Breast epithelium (tissue), 3 donors: Measurements from ENCODE around the gene GLCCI1.

Experiments
- CTCF ChIP-seq, 3 donors: fragments of 450-650 bp; IDR thresholded peaks; one replicate each; pipeline ENCODE4 v1.5.1; 2016 to 2017; ENCODE audit warnings: antibody characterized with exemption in 3 of 3, mild to moderate bottlenecking in 3 of 3, moderate library complexity in 3 of 3
- POLR2A ChIP-seq: fragments of 450-650 bp; IDR thresholded peaks from one replicate; pipeline ENCODE4 v1.6.1; 2016; ENCODE audit warnings: antibody characterized with exemption, mild to moderate bottlenecking, moderate library complexity
- POLR2AphosphoS5 ChIP-seq, 3 donors: sonication (generic); formaldehyde crosslinking; IDR thresholded peaks; one replicate each; pipeline ENCODE4 v1.6.1; 2017; ENCODE audit warnings: antibody characterized with exemption in 3 of 3

DNA sequence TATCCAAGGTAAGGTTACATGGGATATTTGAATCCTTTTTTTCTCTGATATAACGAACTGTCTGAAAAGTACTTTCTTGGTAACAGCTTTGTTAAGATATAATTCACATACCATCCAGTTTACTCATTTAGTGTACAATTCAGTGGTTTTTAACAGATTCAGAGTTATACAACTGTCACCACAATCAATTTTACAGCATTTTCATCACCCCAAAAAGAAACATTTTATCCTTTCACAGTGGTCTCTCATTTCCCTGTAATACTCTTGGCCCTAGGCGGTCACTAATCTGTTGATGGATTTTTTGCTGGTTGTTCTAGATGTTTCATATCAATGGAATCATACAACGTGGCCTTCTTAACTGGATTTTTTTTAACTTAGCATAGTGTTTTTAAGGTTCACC lies 91.6 kb downstream of the GLCCI1 start:
- TF ChIP-seq POLR2AphosphoS5 (IDR thresholded peaks at IDR 0.05) = no peak
- TF ChIP-seq CTCF (IDR thresholded peaks at IDR 0.05) = no peak
- TF ChIP-seq POLR2A = no peak
